Right renal cortex interstitium (tissue), 3 donors: Measurements from ENCODE around the gene KSR2. TPM values are rescaled to one million over a fixed set of nuclear protein-coding genes. Genes with fewer than 3 reads are reported as not detected.

Experiments
- DNase-seq, 3 donors: peaks; one replicate each; pipeline ENCODE4 v3.0.0-alpha.2; 2013; ENCODE audit warnings: low read depth in 3 of 3, low spot score in 2 of 3
- polyA plus RNA-seq, 3 donors: library from polyadenylated mRNA; unstranded; fragments of 120-200 nt; gene quantifications; one replicate each; pipeline ENCODE4 v1.2.1, GENCODE V29; 2013; ENCODE audit not compliant: insufficient read length in 3 of 3

KSR2 gene
- polyA plus RNA-seq, 3 donors: 0.75 to 0.89 (median 0.89) TPM

GRCh38 chr12:117589021-117589420 lies 379.8 kb downstream of the KSR2 start:
- no peak for DNase-seq

DNA sequence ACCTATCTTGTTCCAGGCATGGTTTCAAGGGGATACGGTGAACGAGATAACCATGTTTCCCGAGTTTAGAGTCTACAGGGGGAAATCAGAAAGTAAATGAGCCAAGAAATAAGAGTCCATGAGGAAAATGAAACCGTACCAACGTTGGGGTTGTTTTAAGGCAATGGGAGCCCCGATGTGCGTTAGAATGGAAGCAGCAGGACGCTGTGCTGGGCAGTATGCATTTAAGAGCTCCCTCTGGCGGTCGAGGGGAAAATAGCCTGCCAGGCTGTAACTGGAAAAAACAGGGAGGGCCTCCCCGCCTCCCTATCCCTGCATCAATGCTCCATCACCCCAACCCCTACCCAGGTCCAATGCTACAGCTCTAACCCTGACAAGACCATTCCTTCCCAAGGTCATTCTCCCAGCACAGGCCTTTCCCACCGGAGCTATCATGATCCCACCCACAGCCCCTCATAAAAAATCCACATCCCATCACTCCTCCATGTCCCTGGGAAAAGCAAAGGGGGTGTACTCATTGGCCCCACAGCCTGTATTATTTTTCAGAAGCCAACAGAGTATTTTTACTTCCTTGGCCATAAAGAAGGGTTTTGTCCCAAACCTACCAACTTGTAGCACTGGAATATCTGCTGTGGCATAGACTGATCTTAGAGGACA lies 381.0 kb downstream of the KSR2 start:
- DNase-seq: no peak

- DNase-seq: no peak
Measured at GRCh38 chr12:117583677-117584225, 385.0 kb downstream of the KSR2 start.

DNA sequence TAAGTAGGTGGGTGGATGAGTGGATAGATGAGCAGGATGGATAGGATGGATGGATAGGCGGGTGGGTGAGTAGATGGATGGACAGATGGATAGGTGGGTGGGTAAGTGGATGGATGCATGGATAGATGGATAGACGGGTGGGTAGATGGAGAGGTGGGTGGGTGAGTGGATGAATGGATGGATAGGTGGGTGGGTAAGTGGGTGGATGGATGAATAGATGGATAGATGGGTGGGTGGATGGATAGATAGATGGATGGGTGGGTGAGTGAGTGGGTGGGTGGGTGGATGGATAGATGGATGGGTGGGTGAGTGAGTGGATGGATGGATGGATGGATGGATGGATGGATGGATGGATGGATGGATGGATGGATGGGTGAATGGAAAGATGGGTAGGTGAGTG lies 385.7 kb downstream of the KSR2 start:
- DNase-seq: no peak

GRCh38 chr12:117582135-117582784 lies 386.5 kb downstream of the KSR2 start:
- DNase-seq: no peak

DNA sequence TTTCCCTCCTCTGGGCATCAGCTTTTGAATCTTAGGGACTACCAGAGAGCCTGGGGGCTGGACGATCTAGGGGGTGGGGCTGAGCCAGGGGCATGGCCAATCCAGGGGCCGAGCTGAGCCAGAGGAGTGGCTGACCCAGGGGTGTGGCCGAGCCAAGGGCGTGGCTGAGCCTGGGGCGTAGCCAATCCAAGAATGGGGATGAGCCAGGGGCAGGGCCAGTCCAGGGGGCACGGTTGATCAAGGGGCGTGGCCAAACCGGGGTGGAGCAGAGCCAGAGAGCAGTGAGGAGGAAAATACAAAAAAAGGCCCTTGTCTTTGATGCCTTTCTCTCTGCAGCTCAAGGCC lies 388.1 kb downstream of the KSR2 start:
- DNase-seq: no peak

- no peak for DNase-seq
Measured at GRCh38 chr12:117580015-117580717, 388.6 kb downstream of the KSR2 start.

- no peak for DNase-seq
Measured at GRCh38 chr12:117577122-117577657, 391.6 kb downstream of the KSR2 start.

- no peak for DNase-seq
Measured at GRCh38 chr12:117576053-117576452, 392.7 kb downstream of the KSR2 start.

GRCh38 chr12:117574655-117575054 lies 394.1 kb downstream of the KSR2 start:
- no peak for DNase-seq

- DNase-seq: no peak
Measured at GRCh38 chr12:117572755-117573154, 396.0 kb downstream of the KSR2 start.

GRCh38 chr12:117571321-117571720 lies 397.5 kb downstream of the KSR2 start:
- no peak for DNase-seq

GRCh38 chr12:117570608-117571007 lies 398.2 kb downstream of the KSR2 start:
- no peak for DNase-seq

- no peak for DNase-seq
Measured at GRCh38 chr12:117567644-117568216, 401.1 kb downstream of the KSR2 start.

DNA sequence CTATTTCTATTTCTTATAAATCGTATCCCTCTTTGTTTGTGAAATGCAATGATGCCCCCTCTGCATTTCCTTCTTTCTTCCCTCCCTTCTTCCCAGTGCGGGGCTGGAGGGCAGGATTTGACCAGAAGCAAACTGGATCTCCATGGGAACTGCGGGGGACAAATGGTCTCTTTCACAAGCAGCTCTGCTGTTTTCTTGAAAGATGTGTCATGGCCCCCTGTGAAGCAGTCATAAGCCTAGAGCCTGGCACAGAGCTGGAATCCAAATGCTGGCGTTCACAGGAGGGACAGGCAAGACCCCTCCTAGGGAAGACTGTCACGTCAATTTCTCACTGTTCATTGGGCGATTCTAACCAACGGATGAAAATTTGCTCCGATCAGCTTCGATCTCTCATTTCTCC lies 403.9 kb downstream of the KSR2 start:
- DNase-seq: no peak

- DNase-seq: no peak
Measured at GRCh38 chr12:117563706-117564105, 405.1 kb downstream of the KSR2 start.

DNA sequence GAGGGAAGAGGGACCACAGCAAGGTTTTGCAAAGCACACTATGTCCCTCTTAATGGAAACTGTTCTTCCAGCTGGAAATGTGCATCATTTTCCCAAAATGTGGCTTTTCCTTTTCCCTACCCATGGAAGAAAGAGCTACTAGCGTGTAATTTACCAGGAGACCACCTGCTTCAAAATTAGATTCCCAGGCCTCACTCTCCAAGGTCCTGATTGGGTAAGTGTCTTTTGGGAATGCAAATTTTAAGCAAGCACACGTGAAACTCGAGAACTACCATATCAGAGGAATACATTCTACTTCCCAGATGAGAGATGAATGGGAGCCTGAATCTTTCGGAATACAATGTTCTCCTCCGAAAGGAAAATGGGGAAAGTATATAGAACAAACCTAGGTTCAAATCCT lies 405.8 kb downstream of the KSR2 start:
- DNase-seq: no peak

DNA sequence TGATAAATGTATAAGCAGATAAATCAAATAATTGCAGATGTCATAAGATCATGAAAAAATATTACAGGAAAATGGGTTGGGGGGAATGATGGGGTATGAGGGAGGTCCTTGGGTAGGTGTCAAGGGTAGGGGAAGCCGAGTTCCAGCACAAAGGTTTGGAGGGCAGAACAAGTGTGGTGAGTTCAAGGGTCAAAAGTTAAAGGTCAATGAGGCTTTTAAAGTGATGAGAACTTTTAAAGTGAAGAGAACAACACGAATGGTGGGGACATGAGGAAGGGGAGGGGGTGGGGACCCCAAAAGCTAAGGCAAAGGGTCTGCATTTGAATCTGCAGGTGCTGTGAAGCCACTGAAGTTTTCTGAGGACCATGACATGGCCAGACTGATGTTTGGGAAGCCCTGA lies 406.8 kb downstream of the KSR2 start:
- no peak for DNase-seq

- DNase-seq: no peak
Measured at GRCh38 chr12:117559978-117560377, 408.8 kb downstream of the KSR2 start.

GRCh38 chr12:117555889-117556288 lies 412.9 kb downstream of the KSR2 start:
- DNase-seq: no peak

GRCh38 chr12:117552971-117553370 lies 415.8 kb downstream of the KSR2 start:
- no peak for DNase-seq
